Endothelial cell of umbilical vein (primary cell): Measurements from ENCODE around the gene SMOC2. TPM values are rescaled to one million over a fixed set of nuclear protein-coding genes. Genes with fewer than 3 reads are reported as not detected.

Experiments used
- BruUV-seq: library from RNA; stranded (reverse); fragments of 400-500 nt; replicated peaks from 2 replicates; lab custom pipeline; 2021; lab: Mats Ljungman, UMichigan
- CTCF ChIA-PET: fragments of 300-600, 350-600 bp; sonication (Branson Sonifier 250); formaldehyde crosslinking; loops from one replicate; lab custom pipeline; 2021; ENCODE audit warnings: antibody characterized with exemption, inconsistent platforms; lab: Charles Lee
- POLR2A ChIA-PET: fragments of 300-600, 350-600 bp; sonication (Branson Sonifier 250); formaldehyde crosslinking; loops from one replicate; lab custom pipeline; 2021; ENCODE audit warnings: antibody characterized with exemption, inconsistent platforms; lab: Charles Lee
- DNase-seq: peaks from one replicate; pipeline ENCODE4 v3.0.0-alpha.2; 2011; ENCODE audit warnings: low read depth, low spot score
- FAIRE-seq: peaks from 2 replicates; lab custom pipeline; 2011; peaks lifted over from hg19 to GRCh38; lab: Jason Lieb, UNC
- H2AFZ ChIP-seq: 2 replicates; pipeline ENCODE4 v1.6.0; 2012; ENCODE audit warnings: low read depth, low read length, control low read depth, inconsistent platforms
- H3K27ac ChIP-seq: 2 replicates; pipeline ENCODE4 v1.5.1; 2011; ENCODE audit warnings: low read depth, mild to moderate bottlenecking, control low read depth, low read length, moderate library complexity; ENCODE audit not compliant: insufficient read depth
- H3K27me3 ChIP-seq, 2 experiments: 2 replicates each; pipeline versions ENCODE4 v1.6.0 to v1.6.1; 2011; ENCODE audit warnings: low read length in 2 of 2, mixed read lengths in 1 of 2; ENCODE audit not compliant: control insufficient read depth in 2 of 2, insufficient read depth in 2 of 2
- H3K36me3 ChIP-seq, 2 experiments: 2 replicates in 1 of 2; 3 replicates in 1 of 2; pipeline ENCODE4 v1.5.1; 2011; ENCODE audit warnings: low read length in 2 of 2, mild to moderate bottlenecking in 1 of 2, moderate library complexity in 1 of 2; ENCODE audit not compliant: control insufficient read depth in 2 of 2, insufficient read depth in 2 of 2; ENCODE audit errors: extremely low read depth in 1 of 2
- H3K4me1 ChIP-seq: 3 replicates; pipeline ENCODE4 v1.5.1; 2011; ENCODE audit warnings: mild to moderate bottlenecking, low read length; ENCODE audit not compliant: control insufficient read depth, insufficient read depth; ENCODE audit errors: extremely low read depth
- H3K4me2 ChIP-seq: 2 replicates; pipeline ENCODE4 v1.6.1; 2011; ENCODE audit warnings: low read length, control low read depth, mixed read lengths; ENCODE audit not compliant: insufficient read depth
- H3K4me3 ChIP-seq, 3 experiments: fragments of 200-600 bp in 1 of 3; sonication (generic), shearing (Covaris generic) in 1 of 3; replicated peaks in 1 of 3; 2 replicates each; pipeline ENCODE4 v1.5.1; 2011 to 2016; ENCODE audit warnings: control low read depth in 3 of 3, low read length in 3 of 3, mild to moderate bottlenecking in 2 of 3, inconsistent platforms in 1 of 3, low read depth in 1 of 3, moderate library complexity in 1 of 3; ENCODE audit not compliant: insufficient read depth in 1 of 3
- H3K79me2 ChIP-seq: 2 replicates; pipeline ENCODE4 v1.6.0; 2012; ENCODE audit warnings: low read length, inconsistent platforms; ENCODE audit not compliant: control insufficient read depth, insufficient read depth
- H3K9ac ChIP-seq: replicated peaks from 2 replicates; pipeline ENCODE3; 2011; ENCODE audit warnings: low read length, control low read depth; ENCODE audit not compliant: insufficient read depth; ENCODE audit errors: extremely low read depth
- H3K9me1 ChIP-seq: replicated peaks from 3 replicates; pipeline ENCODE4 v1.6.0; 2011; ENCODE audit warnings: mild to moderate bottlenecking, low read length; ENCODE audit not compliant: control insufficient read depth, insufficient read depth; ENCODE audit errors: extremely low read depth
- H3K9me3 ChIP-seq: replicated peaks from 2 replicates; pipeline ENCODE4 v1.5.1; 2012; ENCODE audit warnings: low read length, inconsistent platforms; ENCODE audit not compliant: control insufficient read depth, insufficient read depth
- H4K20me1 ChIP-seq: replicated peaks from 2 replicates; pipeline ENCODE3; 2011; ENCODE audit warnings: mild to moderate bottlenecking, low read length; ENCODE audit not compliant: control insufficient read depth, insufficient read depth; ENCODE audit errors: extremely low read depth
- CTCF ChIP-seq, 2 donors: IDR thresholded peaks; 1 replicate in 1 of 2; 2 replicates in 1 of 2; pipeline ENCODE4 v1.5.1; 2011; ENCODE audit warnings: low read length in 2 of 2, mild to moderate bottlenecking in 2 of 2, moderate library complexity in 2 of 2, control low read depth in 1 of 2, inconsistent platforms in 1 of 2, low read depth in 1 of 2; ENCODE audit not compliant: insufficient read depth in 1 of 2; ENCODE audit errors: extremely low read depth in 1 of 2
- EZH2 ChIP-seq: IDR thresholded peaks from 2 replicates; pipeline ENCODE4 v1.6.1; 2012; ENCODE audit warnings: borderline replicate concordance, low read depth, mild to moderate bottlenecking, moderate library complexity, low read length, inconsistent platforms; ENCODE audit not compliant: severe bottlenecking
- FOS ChIP-seq: IDR thresholded peaks from 2 replicates; pipeline ENCODE4 v1.6.1; 2011; ENCODE audit warnings: mild to moderate bottlenecking, low read length, moderate library complexity, borderline replicate concordance; ENCODE audit not compliant: insufficient read depth
- GATA2 ChIP-seq: IDR thresholded peaks from 2 replicates; pipeline ENCODE4 v1.7.0; 2011; ENCODE audit warnings: low read depth, mild to moderate bottlenecking, moderate library complexity, mixed read lengths, low read length; ENCODE audit not compliant: insufficient read length, insufficient read depth
- JUN ChIP-seq: IDR thresholded peaks from 2 replicates; pipeline ENCODE4 v1.6.1; 2011; ENCODE audit warnings: borderline replicate concordance, low read depth; ENCODE audit not compliant: insufficient read length, insufficient read depth
- MAX ChIP-seq: IDR thresholded peaks from 2 replicates; pipeline ENCODE4 v1.6.1; 2011; ENCODE audit not compliant: insufficient read depth, insufficient read length
- MYC ChIP-seq: IDR thresholded peaks from one replicate; pipeline ENCODE4 v1.6.1; 2011; ENCODE audit warnings: mild to moderate bottlenecking, low read depth, low read length
- POLR2A ChIP-seq: IDR thresholded peaks from 2 replicates; pipeline ENCODE4 v1.6.1; 2012; ENCODE audit warnings: low read depth, mild to moderate bottlenecking, control low read depth, low read length
- POLR2AphosphoS5 ChIP-seq: IDR thresholded peaks from 2 replicates; pipeline ENCODE4 v1.6.1; 2012; ENCODE audit warnings: low read depth, mild to moderate bottlenecking, control low read depth, low read length, moderate library complexity; ENCODE audit not compliant: insufficient read depth
- dilution Hi-C: fragments of 300-500 bp; cut with MboI; formaldehyde crosslinking; loops from one replicate; pipeline ENCODE4 v1.15.0; 2019; ENCODE audit warnings: low sequenced_read_pairs; ENCODE audit not compliant: extremely low pct_ligation_motif_present
- intact Hi-C: fragments of 100-400 bp; cut with micrococcal nuclease; formaldehyde crosslinking; loops from one replicate; pipeline ENCODE4 v1.10.0; 2022
- polyA plus RNA-seq, 4 experiments: library from polyadenylated mRNA; depleted of rRNA in 3 of 4; stranded (reverse) in 3 of 4; unstranded in 1 of 4; fragments of >200 nt; gene quantifications; 2 replicates each; pipeline versions ENCODE4 v1.2.1 to v1.2.3, GENCODE V29; 2011 to 2012; ENCODE audit warnings: missing spikeins in 1 of 4
- total RNA-seq: library from RNA; stranded (reverse); gene quantifications from 2 replicates; pipeline ENCODE4 v1.2.3, GENCODE V29; 2021

Gene SMOC2
- total and polyA plus RNA-seq, 2 donors (not counting 3 experiments of a cell fraction or from before 2014, with no cell fraction given), result not detected

GRCh38 chr6:168497381-168497780 lies 56.4 kb downstream of the SMOC2 start:
- Histone ChIP-seq H3K79me2 (no peaks in the 10 kb centered on the region), H3K9ac (no peak overlapping the region), H3K27me3 (no peaks in the 10 kb centered on the region), H3K27ac (no peak overlapping the region), H3K4me2 (no peak overlapping the region), H2AFZ (no peak overlapping the region), H3K9me3 (no peaks in the 10 kb centered on the region), H3K4me3 (no peak overlapping the region), H3K4me1 (no peaks in the 10 kb centered on the region), H3K9me1 (no peaks in the 10 kb centered on the region), H3K36me3 (no peaks in the 10 kb centered on the region), H4K20me1 (no peaks in the 10 kb centered on the region)
- dilution Hi-C loops, result no loop called here
- FAIRE-seq, result no peak
- intact Hi-C loops, result no loop called here
- DNase-seq, result no peak
- no TSS peak for BruUV-seq
- TF ChIP-seq EZH2 (no peak), CTCF (IDR thresholded peaks at IDR 0.05; ENCODE audit: extremely low read depth in 1 of 2, insufficient read depth in 1 of 2, low read depth in 1 of 2, low read length in 2 of 2) (no peak), POLR2A (no peak)
- ChIA-PET POLR2A (no interaction called here), CTCF (no interaction called here)

- BruUV-seq, result no TSS peak
- intact Hi-C loops (no loop called here), dilution Hi-C loops (no loop called here)
- TF ChIP-seq MYC, result no peak
- no peak for TF ChIP-seq POLR2AphosphoS5
- TF ChIP-seq EZH2, result no peak
- TF ChIP-seq MAX, result no peak
- TF ChIP-seq FOS, result no peak
- TF ChIP-seq JUN, result no peak
- no peak for TF ChIP-seq CTCF (IDR thresholded peaks at IDR 0.05; ENCODE audit: extremely low read depth in 1 of 2, insufficient read depth in 1 of 2, low read depth in 1 of 2, low read length in 2 of 2)
- TF ChIP-seq POLR2A, result no peak
- no peak for TF ChIP-seq GATA2
- FAIRE-seq (no peak), DNase-seq (no peak)
- no peaks in the 10 kb centered on the region for H3K9me1 ChIP-seq
- H4K20me1 ChIP-seq, result no peaks in the 10 kb centered on the region
- no peaks in the 10 kb centered on the region for H3K27me3 ChIP-seq
- no peak overlapping the region for H3K9ac ChIP-seq
- H2AFZ ChIP-seq, result no peak overlapping the region
- H3K4me2 ChIP-seq, result no peak overlapping the region
- no peaks in the 10 kb centered on the region for H3K36me3 ChIP-seq
- no peak overlapping the region for H3K27ac ChIP-seq
- no peaks in the 10 kb centered on the region for H3K9me3 ChIP-seq
- ChIA-PET CTCF (no interaction called here), POLR2A (no interaction called here)
- no peaks in the 10 kb centered on the region for H3K4me1 ChIP-seq
- H3K79me2 ChIP-seq, result no peaks in the 10 kb centered on the region
- no peak overlapping the region for H3K4me3 ChIP-seq
Observed at GRCh38 chr6:168498161-168498843, 57.3 kb downstream of the SMOC2 start.
